HFFc6 (cell line): ENCODE measurements around the gene YWHAQ. TPM values are rescaled to one million over a fixed set of nuclear protein-coding genes. Genes with fewer than 3 reads are reported as not detected.

ENCODE experiments used
- DNase-seq: peaks from one replicate; pipeline ENCODE4 v3.0.0-alpha.2; 2018
- H3K27ac Mint-ChIP-seq: 2 replicates; pipeline ENCODE4 v1.8.0; 2020; ENCODE audit warnings: mild to moderate bottlenecking, mixed read lengths
- H3K27me3 Mint-ChIP-seq: 2 replicates; pipeline ENCODE4 v1.8.0; 2021; ENCODE audit warnings: mild to moderate bottlenecking, moderate library complexity, mixed read lengths; ENCODE audit not compliant: insufficient read depth
- H3K36me3 Mint-ChIP-seq: 2 replicates; pipeline ENCODE4 v1.8.0; 2021; ENCODE audit warnings: low read depth, mixed read lengths
- H3K4me1 Mint-ChIP-seq: 2 replicates; pipeline ENCODE4 v1.8.0; 2020; ENCODE audit warnings: low read depth, mixed read lengths
- H3K4me3 Mint-ChIP-seq: 2 replicates; pipeline ENCODE4 v1.8.0; 2020; ENCODE audit warnings: mild to moderate bottlenecking, moderate library complexity, mixed read lengths
- H3K9me3 Mint-ChIP-seq: 2 replicates; pipeline ENCODE4 v1.8.0; 2020; ENCODE audit warnings: mild to moderate bottlenecking, mixed read lengths
- CTCF ChIP-seq: fragments of 200-600 bp; sonication (generic); IDR thresholded peaks from 2 replicates; pipeline ENCODE4 v1.5.0; 2021; ENCODE audit warnings: antibody characterized with exemption, mild to moderate bottlenecking
- total RNA-seq, 6 experiments: library from RNA; stranded (reverse); fragmentation: NEBNext Ultra II Directional; extraction: Animal tissue kit (Norgen Biotek cat#: 25700); gene quantifications; 2 replicates in 1 of 6; 3 replicates in 5 of 6; pipeline ENCODE4 v1.2.3, GENCODE V29; 2021

Gene YWHAQ
- total RNA-seq, 6 experiments from 2014 or later = 461 to 607 (median 548) TPM

GRCh38 chr2:9573840-9574239 lies 57.0 kb downstream of the YWHAQ start:
- Mint-ChIP-seq H3K4me1 (peaks cover 31% of the 10 kb centered on the region), H3K27ac (peak overlapping the region; percentile 50), H3K36me3 (no peaks in the 10 kb centered on the region), H3K4me3 (no peak overlapping the region), H3K9me3 (no peaks in the 10 kb centered on the region), H3K27me3 (0 out of 2 replicates have a peak, but pooled peaks cover 4% of the 10 kb centered on the region)
- TF ChIP-seq CTCF = peak; percentile 50
- no peak for DNase-seq

GRCh38 chr2:9573013-9573720 lies 57.6 kb downstream of the YWHAQ start:
- 0 out of 2 replicates have a peak, but pooled peaks cover 4% of the 10 kb centered on the region for H3K27me3 Mint-ChIP-seq
- H3K4me1 Mint-ChIP-seq = peaks cover 31% of the 10 kb centered on the region
- no peaks in the 10 kb centered on the region for H3K9me3 Mint-ChIP-seq
- H3K36me3 Mint-ChIP-seq = no peaks in the 10 kb centered on the region
- peak overlapping the region; percentile 50 for H3K27ac Mint-ChIP-seq
- no peak; the same call in 1 of the 2 replicates for TF ChIP-seq CTCF
- no peak overlapping the region for H3K4me3 Mint-ChIP-seq
- DNase-seq = peak; percentile 43

- no peak for DNase-seq
- TF ChIP-seq CTCF = peak; percentile 27
- no peak overlapping the region for H3K27ac Mint-ChIP-seq
- H3K4me1 Mint-ChIP-seq = peaks cover 34% of the 10 kb centered on the region
- H3K27me3 Mint-ChIP-seq = 0 out of 2 replicates have a peak, but pooled peaks cover 4% of the 10 kb centered on the region
- H3K4me3 Mint-ChIP-seq = no peak overlapping the region
- H3K36me3 Mint-ChIP-seq = no peaks in the 10 kb centered on the region
- no peaks in the 10 kb centered on the region for H3K9me3 Mint-ChIP-seq
Measured at GRCh38 chr2:9570182-9571060, 60.4 kb downstream of the YWHAQ start.

GRCh38 chr2:9565436-9566153 lies 65.2 kb downstream of the YWHAQ start:
- Mint-ChIP-seq H3K4me3 (peak overlapping the region; percentile 75), H3K4me1 (peaks cover 14% of the 10 kb centered on the region), H3K9me3 (no peaks in the 10 kb centered on the region), H3K27me3 (no peaks in the 10 kb centered on the region; the same call in 1 of the 2 replicates), H3K36me3 (no peaks in the 10 kb centered on the region), H3K27ac (peak overlapping the region; percentile 91)
- DNase-seq = peak; percentile 91
- no peak for TF ChIP-seq CTCF

GRCh38 chr2:9560628-9561027 lies 70.2 kb downstream of the YWHAQ start:
- Mint-ChIP-seq H3K4me1 (peaks cover 44% of the 10 kb centered on the region), H3K27ac (peak overlapping the region; percentile 45; the same call in 1 of the 2 replicates), H3K4me3 (no peak overlapping the region), H3K36me3 (peaks cover 8% of the 10 kb centered on the region), H3K27me3 (no peaks in the 10 kb centered on the region; the same call in 1 of the 2 replicates), H3K9me3 (no peaks in the 10 kb centered on the region)
- no peak for TF ChIP-seq CTCF
- no peak for DNase-seq
